ENCODE data around the gene CFAP20DC. TPM values are rescaled to one million over a fixed set of nuclear protein-coding genes. Genes with fewer than 3 reads are reported as not detected.
"Not testable (repeated sequence)": the region's sequence is repeated elsewhere in the genome, so short reads cannot be mapped to it uniquely, and the experiment has no call there.

CFAP20DC gene
- polyA plus RNA-seq, 2 of the 4 experiments (the other 2 are of a cell fraction) = 2.5 to 6.0 TPM

DNA sequence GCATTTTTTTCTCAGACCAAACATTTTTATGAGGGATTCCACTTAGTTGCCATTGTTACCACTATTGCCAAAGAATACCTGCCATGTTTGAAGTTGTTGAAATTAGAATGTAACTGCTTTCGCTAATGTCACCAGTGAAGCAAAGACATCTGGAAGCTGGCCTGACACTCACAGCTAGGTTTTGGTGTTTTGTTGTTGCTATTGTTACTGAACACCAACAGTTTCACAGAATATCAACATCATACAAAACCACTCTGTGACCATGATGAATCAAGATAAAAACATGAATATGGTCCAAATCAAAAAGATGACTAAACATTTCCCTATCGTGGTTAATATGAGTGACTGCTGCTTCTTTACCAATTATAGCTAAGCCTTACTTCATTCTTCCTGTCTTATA is 6.9 kb upstream of the CFAP20DC start:
- 49% methylated on average over 2 of the region's 2 CpGs for WGBS (ENCODE audit: missing lambda C conversion rate)
- FAIRE-seq (no peak), DNase-seq (ENCODE audit: low read depth in 1 of 2, low spot score in 1 of 2) (no peak), ATAC-seq (no peak)
- Histone ChIP-seq H3K4me3 (no peak overlapping the region), H3K9me3 (no peaks in the 10 kb centered on the region), H3K27ac (no peak overlapping the region), H3K4me2 (no peak overlapping the region), H3K4me1 (no peaks in the 10 kb centered on the region)
- ChIA-PET CTCF (interaction anchor here (1.4 kb wide), 1 partner anchor 232 kb away, joined by 3 read pairs; no protein-coding TSS in a partner anchor), POLR2A (no interaction called here)
- no peak for TF ChIP-seq EHMT2 (IDR thresholded peaks at IDR 0.05; ENCODE audit: low read depth)
- TF ChIP-seq ZNF302 (CRISPR knock-in tag; IDR thresholded peaks at IDR 0.05) = no peak
- no peak for TF ChIP-seq ELK1 (IDR thresholded peaks at IDR 0.05; ENCODE audit: low read depth, low read length)
- no peak for TF ChIP-seq PHF8 (IDR thresholded peaks at IDR 0.05; ENCODE audit: borderline replicate concordance, low read depth)
- no peak for TF ChIP-seq REST (IDR thresholded peaks at IDR 0.05)

- CTCF ChIA-PET = interaction anchor here (0.6 to 2.5 kb wide), 17 partner anchors 9 to 1047 kb away, joined by 3 to 19 read pairs (median 4); no protein-coding TSS in a partner anchor
- DNase-seq (ENCODE audit: low read depth in 1 of 2, low spot score in 1 of 2) (peak in 1 of 2 experiments; percentile 37), ATAC-seq (peak in 1 of 2 experiments; percentile 37; a peak in 1 of 6 replicates)
These were observed 3.1 kb upstream of the CFAP20DC start for GRCh38 chr3:59052803-59053411.

DNA sequence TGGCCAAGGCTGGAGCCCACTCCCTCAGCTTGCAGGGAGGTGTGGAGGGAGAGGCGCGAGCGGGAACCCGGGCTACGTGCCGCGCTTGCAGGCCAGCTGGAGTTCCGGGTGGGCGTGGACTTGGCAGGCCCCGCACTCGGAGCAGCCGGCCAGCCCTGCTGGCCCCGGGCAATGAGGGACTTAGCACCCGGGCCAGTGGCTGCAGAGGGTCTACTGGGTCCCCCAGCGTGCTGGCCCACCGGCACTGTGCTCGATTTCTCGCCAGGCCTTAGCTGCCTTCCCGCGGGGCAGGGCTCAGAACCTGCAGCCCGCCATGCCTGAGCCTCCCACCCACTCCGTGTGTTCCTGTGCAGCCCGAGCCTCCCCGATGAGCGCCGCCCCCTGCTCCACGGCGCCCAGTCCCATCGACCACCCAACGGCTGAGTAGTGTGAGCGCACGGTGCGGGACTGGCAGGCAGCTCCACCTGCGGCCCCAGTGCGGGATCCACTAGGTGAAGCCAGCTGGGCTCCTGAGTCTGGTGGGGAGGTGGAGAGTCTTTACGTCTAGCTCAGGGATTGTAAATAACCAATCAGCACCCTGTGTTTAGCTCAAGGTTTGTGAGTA is 1.1 kb upstream of the CFAP20DC start:
- no CpG with 5 or more reads among the region's 36 CpGs for WGBS (ENCODE audit: missing lambda C conversion rate)
- H3K9me3 ChIP-seq; POLR2A ChIA-PET; DNase-seq (ENCODE audit: low read depth in 1 of 2, low spot score in 1 of 2); ATAC-seq; H3K4me3 ChIP-seq; H3K27ac ChIP-seq; H3K4me2 ChIP-seq; FAIRE-seq: not testable (repeated sequence)
- CTCF ChIA-PET = interaction anchor here (2.2 to 2.5 kb wide), 2 partner anchors 57 to 58 kb away, joined by 5 to 12 read pairs; no protein-coding TSS in a partner anchor
- peaks cover 11% of the 10 kb centered on the region; the same call in 2 of the 3 replicates for H3K4me1 ChIP-seq

More at GRCh38 chr3:59052803-59053411, 3.1 kb upstream of the CFAP20DC start:
- FAIRE-seq = no peak
- Histone ChIP-seq H3K4me1 (peaks cover 11% of the 10 kb centered on the region; the same call in 2 of the 3 replicates), H3K4me2 (no peak overlapping the region), H3K4me3 (no peak overlapping the region), H3K9me3 (no peaks in the 10 kb centered on the region), H3K27ac (no peak overlapping the region)
- WGBS (ENCODE audit: missing lambda C conversion rate) = 47% methylated on average over 2 of the region's 2 CpGs
- POLR2A ChIA-PET = no interaction called here
- TF ChIP-seq, protein P1, sequence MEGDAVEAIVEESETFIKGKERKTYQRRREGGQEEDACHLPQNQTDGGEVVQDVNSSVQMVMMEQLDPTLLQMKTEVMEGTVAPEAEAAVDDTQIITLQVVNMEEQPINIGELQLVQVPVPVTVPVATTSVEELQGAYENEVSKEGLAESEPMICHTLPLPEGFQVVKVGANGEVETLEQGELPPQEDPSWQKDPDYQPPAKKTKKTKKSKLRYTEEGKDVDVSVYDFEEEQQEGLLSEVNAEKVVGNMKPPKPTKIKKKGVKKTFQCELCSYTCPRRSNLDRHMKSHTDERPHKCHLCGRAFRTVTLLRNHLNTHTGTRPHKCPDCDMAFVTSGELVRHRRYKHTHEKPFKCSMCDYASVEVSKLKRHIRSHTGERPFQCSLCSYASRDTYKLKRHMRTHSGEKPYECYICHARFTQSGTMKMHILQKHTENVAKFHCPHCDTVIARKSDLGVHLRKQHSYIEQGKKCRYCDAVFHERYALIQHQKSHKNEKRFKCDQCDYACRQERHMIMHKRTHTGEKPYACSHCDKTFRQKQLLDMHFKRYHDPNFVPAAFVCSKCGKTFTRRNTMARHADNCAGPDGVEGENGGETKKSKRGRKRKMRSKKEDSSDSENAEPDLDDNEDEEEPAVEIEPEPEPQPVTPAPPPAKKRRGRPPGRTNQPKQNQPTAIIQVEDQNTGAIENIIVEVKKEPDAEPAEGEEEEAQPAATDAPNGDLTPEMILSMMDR (IDR thresholded peaks at IDR 0.05) = peak; percentile 50
- peak; percentile 53 to 67; a peak in 4 of 5 replicates for TF ChIP-seq RAD21 (conservative IDR thresholded peaks at IDR 0.05 in 1 of 2, IDR thresholded peaks at IDR 0.05 in 1 of 2)
- TF ChIP-seq SMC3 (IDR thresholded peaks at IDR 0.05) = peak; percentile 65
- TF ChIP-seq REST (IDR thresholded peaks at IDR 0.05) = no peak
- no peak for TF ChIP-seq HOXB5 (CRISPR knock-in tag; IDR thresholded peaks at IDR 0.05)

Data from A549 (cell line).